GM12878 (cell line): ENCODE results near the gene MRPL21.

ENCODE experiments used
- EGR1 ChIP-seq, 2 experiments: IDR thresholded peaks; 1 replicate in 1 of 2; 2 replicates in 1 of 2; pipeline ENCODE4 v1.6.1; 2011 to 2012; ENCODE audit warnings: low read depth in 2 of 2, low read length in 2 of 2, borderline replicate concordance in 1 of 2, mild to moderate bottlenecking in 1 of 2, moderate library complexity in 1 of 2
- EP300 ChIP-seq, 2 experiments: fragments of 150-350 bp in 1 of 2; IDR thresholded peaks; 2 replicates each; pipeline ENCODE4 v1.6.1; 2011 to 2012; ENCODE audit warnings: low read depth in 2 of 2, low read length in 2 of 2, borderline replicate concordance in 1 of 2, improper control_type of control experiment in 1 of 2, inconsistent platforms in 1 of 2; ENCODE audit not compliant: control insufficient read depth in 1 of 2
- NR2F1 ChIP-seq: fragments of 450-650 bp; conservative IDR thresholded peaks from 2 replicates; pipeline ENCODE4 v1.6.1; 2017; ENCODE audit warnings: mild to moderate bottlenecking
- SPI1 ChIP-seq: IDR thresholded peaks from 2 replicates; pipeline ENCODE4 v1.6.1; 2011; ENCODE audit warnings: low read depth, mild to moderate bottlenecking, low read length, moderate library complexity, borderline replicate concordance; ENCODE audit not compliant: insufficient read depth
- YY1 ChIP-seq: IDR thresholded peaks from 2 replicates; pipeline ENCODE4 v1.6.1; 2011; ENCODE audit warnings: low read depth, mild to moderate bottlenecking, low read length
- TF ChIP-seq, protein P1 (sequence below), 3 experiments: IDR thresholded peaks in 2 of 3; conservative IDR thresholded peaks in 1 of 3; 2 replicates each; pipeline ENCODE4 v1.5.1; 2011; ENCODE audit warnings: low read depth in 3 of 3, low read length in 3 of 3, mild to moderate bottlenecking in 3 of 3, control low read depth in 2 of 3, moderate library complexity in 2 of 3, inconsistent platforms in 1 of 3, mixed read lengths in 1 of 3; ENCODE audit not compliant: control insufficient read depth in 2 of 3, insufficient read depth in 1 of 3; ENCODE audit errors: extremely low read depth in 1 of 3

DNA sequence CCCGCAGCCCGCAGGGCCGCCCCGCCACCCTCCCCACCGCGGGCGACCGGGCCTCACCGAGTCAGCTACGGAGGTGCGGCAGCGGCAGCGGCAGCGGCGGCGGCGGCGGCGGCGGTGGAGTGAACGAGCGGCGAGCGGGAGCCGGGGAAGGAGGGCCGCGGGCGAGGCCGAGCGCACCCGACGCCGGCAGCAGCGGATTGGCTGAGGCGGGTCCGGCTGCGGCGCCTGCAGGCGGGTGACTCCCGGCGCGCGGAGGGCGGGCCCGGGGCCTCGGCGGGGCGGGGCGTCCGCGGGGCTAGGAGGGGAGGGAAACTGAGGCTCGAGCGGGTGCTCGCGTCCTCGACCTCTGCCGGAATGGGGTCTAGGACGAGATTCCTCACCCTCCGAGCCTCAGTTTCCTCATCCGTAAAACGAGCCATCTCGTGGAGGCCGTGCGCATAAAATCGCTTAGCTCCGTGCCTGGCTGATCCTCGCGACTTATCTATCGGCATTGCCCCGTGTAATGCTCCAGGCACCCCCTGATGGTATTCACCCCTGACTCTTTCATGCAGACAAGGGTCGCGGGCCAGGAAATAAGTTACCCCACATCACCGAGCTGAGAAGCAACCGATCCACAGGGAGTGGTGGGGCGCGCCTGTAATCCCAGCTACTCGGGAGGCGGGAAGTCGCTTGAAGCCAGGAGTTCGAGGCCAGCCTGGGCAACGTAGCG, 61.8 kb downstream of the MRPL21 start, which contains the start of gene CPT1A:
- TF ChIP-seq EGR1 (IDR thresholded peaks at IDR 0.05; ENCODE audit: borderline replicate concordance in 1 of 2, low read depth in 2 of 2, low read length in 2 of 2) (0 out of 3 replicates have a peak, but pooled peaks of 1 of the 2 experiments have one; percentile 14), NR2F1 (no peak), YY1 (no peak), EP300 (IDR thresholded peaks at IDR 0.05; ENCODE audit: borderline replicate concordance in 1 of 2, control insufficient read depth in 1 of 2, low read depth in 2 of 2, low read length in 2 of 2) (no peak), SPI1 (no peak)
- TF ChIP-seq, protein P1, sequence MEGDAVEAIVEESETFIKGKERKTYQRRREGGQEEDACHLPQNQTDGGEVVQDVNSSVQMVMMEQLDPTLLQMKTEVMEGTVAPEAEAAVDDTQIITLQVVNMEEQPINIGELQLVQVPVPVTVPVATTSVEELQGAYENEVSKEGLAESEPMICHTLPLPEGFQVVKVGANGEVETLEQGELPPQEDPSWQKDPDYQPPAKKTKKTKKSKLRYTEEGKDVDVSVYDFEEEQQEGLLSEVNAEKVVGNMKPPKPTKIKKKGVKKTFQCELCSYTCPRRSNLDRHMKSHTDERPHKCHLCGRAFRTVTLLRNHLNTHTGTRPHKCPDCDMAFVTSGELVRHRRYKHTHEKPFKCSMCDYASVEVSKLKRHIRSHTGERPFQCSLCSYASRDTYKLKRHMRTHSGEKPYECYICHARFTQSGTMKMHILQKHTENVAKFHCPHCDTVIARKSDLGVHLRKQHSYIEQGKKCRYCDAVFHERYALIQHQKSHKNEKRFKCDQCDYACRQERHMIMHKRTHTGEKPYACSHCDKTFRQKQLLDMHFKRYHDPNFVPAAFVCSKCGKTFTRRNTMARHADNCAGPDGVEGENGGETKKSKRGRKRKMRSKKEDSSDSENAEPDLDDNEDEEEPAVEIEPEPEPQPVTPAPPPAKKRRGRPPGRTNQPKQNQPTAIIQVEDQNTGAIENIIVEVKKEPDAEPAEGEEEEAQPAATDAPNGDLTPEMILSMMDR (IDR thresholded peaks at IDR 0.05 in 2 of 3, conservative IDR thresholded peaks at IDR 0.05 in 1 of 3; ENCODE audit: control insufficient read depth in 2 of 3, extremely low read depth in 1 of 3, insufficient read depth in 1 of 3, low read depth in 3 of 3, low read length in 3 of 3), result no peak
